HT1080 (cell line): ENCODE results near the gene ELL2. TPM values are rescaled to one million over a fixed set of nuclear protein-coding genes. Genes with fewer than 3 reads are reported as not detected.
"Not testable (repeated sequence)": the region's sequence is repeated elsewhere in the genome, so short reads cannot be mapped to it uniquely, and the experiment has no call there.

Experiments
- DNase-seq: peaks from one replicate; pipeline ENCODE4 v3.0.0-alpha.2; 2015; ENCODE audit warnings: low read depth
- total RNA-seq: library from RNA; depleted of rRNA; stranded (reverse); fragments of >200 nt; shearing (Covaris generic); gene quantifications from 2 replicates; pipeline ENCODE4 v1.2.3, GENCODE V29; 2014

Gene ELL2
- total RNA-seq, 1 experiment from 2014 or later = 61.1 TPM

- peak; percentile 80 for DNase-seq
Observed at GRCh38 chr5:95861864-95862561, 99.6 kb downstream of the ELL2 start.

- DNase-seq = peak; percentile 99
Observed at GRCh38 chr5:95861221-95861863, 100.3 kb downstream of the ELL2 start.

- no peak for DNase-seq
Observed at GRCh38 chr5:95859661-95860060, 102.0 kb downstream of the ELL2 start.

- DNase-seq = peak; percentile 99
Observed at GRCh38 chr5:95858661-95859595, 102.7 kb downstream of the ELL2 start.

- peak; percentile 61 for DNase-seq
Observed at GRCh38 chr5:95858023-95858461, 103.6 kb downstream of the ELL2 start.

GRCh38 chr5:95857185-95857945 lies 104.3 kb downstream of the ELL2 start:
- no peak for DNase-seq

GRCh38 chr5:95856501-95856981 lies 105.1 kb downstream of the ELL2 start:
- DNase-seq = no peak

- no peak for DNase-seq
Observed at GRCh38 chr5:95853490-95853889, 108.2 kb downstream of the ELL2 start.

GRCh38 chr5:95852567-95852966 lies 109.1 kb downstream of the ELL2 start:
- no peak for DNase-seq

GRCh38 chr5:95851141-95851540 lies 110.5 kb downstream of the ELL2 start:
- not testable (repeated sequence) for DNase-seq

GRCh38 chr5:95850391-95850894 lies 111.2 kb downstream of the ELL2 start:
- DNase-seq = no peak

- no peak for DNase-seq
Observed at GRCh38 chr5:95848701-95849100, 113.0 kb downstream of the ELL2 start.

GRCh38 chr5:95847261-95847592 lies 114.4 kb downstream of the ELL2 start:
- DNase-seq = no peak

GRCh38 chr5:95846554-95847260 lies 114.9 kb downstream of the ELL2 start:
- peak; percentile 67 for DNase-seq

- no peak for DNase-seq
Observed at GRCh38 chr5:95845391-95845790, 116.3 kb downstream of the ELL2 start.

- no peak for DNase-seq
Observed at GRCh38 chr5:95843733-95844223, 117.9 kb downstream of the ELL2 start.

- peak; percentile 89 for DNase-seq
Observed at GRCh38 chr5:95842854-95843544, 118.7 kb downstream of the ELL2 start.

- DNase-seq = peak; percentile 36
Observed at GRCh38 chr5:95841914-95842812, 119.5 kb downstream of the ELL2 start.
